ENCODE data around the gene HNRNPA0.
A peak's percentile ranks its signal among the peaks of the same experiment; 100 is the strongest.

The HNRNPA0 gene

DNA sequence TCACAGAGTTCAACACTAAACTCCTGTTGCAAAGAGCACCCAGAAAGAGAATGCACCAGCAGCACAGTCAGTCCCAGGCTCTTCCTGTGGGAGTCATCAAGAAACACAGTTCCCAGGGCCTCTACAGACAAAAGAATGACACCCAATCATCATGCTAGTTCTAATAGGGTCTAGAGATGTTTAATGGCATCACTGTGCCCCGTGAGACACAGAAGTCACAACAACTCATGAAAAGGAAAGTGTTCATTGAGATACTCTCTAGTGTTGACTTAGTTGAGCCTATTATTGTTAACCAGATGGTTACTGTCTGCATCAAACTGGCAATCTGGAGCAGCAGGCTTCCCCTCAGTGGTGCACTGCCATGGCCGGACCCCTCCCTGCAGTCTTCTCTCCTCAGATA, 19.8 kb downstream of the HNRNPA0 start:
- Histone ChIP-seq H4K20me1 (no peaks in the 10 kb centered on the region), H3K27me3 (no peaks in the 10 kb centered on the region; a peak in 1 of 22 replicates), H3K4me3 (peak overlapping the region in 6 of 10 experiments; percentile 54 to 64 (median 57); a peak in 8 of 20 replicates), H3K27ac (no peak overlapping the region; a peak in 1 of 22 replicates), H3K4me2 (peak overlapping the region; percentile 79 to 96 (median 89)), H3K36me3 (no peaks in the 10 kb centered on the region), H3K9me3 (replicated peaks in 1 of 11) (peaks cover 5 to 13% (median 9%) of the 10 kb centered on the region in 11 experiments; a peak in 19 of 22 replicates), H3K4me1 (peaks cover 24 to 38% (median 31%) of the 10 kb centered on the region in 10 experiments), H3K9ac (peak overlapping the region in 4 of 11 experiments; percentile 27 to 72 (median 60); a peak in 2 of 22 replicates)
- no peak for TF ChIP-seq Cebpa-rat (IDR thresholded peaks at IDR 0.05)

DNA sequence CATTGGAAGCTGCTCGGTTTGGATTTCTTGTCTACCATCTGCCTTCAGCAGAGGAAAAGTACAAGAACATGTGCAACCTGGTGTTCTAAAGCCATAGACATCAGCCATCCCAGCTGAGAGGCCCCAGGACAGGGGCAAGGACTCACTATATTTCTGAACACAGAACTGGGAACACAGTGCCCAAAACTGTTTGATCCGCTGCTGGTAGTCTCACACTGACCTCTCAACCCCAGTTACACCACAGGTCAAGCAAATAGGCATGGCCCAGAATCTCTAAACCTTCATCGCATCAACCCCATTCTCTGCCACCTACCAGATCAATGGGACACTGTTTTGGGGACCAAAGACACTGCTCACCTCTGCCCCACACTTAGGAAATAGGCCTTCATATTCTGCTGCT, 20.2 kb downstream of the HNRNPA0 start:
- no peak overlapping the region for H3K27ac ChIP-seq
- no peaks in the 10 kb centered on the region for H4K20me1 ChIP-seq
- TF ChIP-seq Cebpa-rat (IDR thresholded peaks at IDR 0.05) = no peak
- H3K9me3 ChIP-seq (replicated peaks in 1 of 11) = peaks cover 5 to 12% (median 9%) of the 10 kb centered on the region in 11 experiments; a peak in 19 of 22 replicates
- peak overlapping the region in 10 of 11 experiments; percentile 79 to 96 (median 90); a peak in 16 of 22 replicates for H3K4me2 ChIP-seq
- no peaks in the 10 kb centered on the region; a peak in 1 of 22 replicates for H3K27me3 ChIP-seq
- peak overlapping the region in 1 of 10 experiments; percentile 62; a peak in 1 of 20 replicates for H3K4me3 ChIP-seq
- H3K9ac ChIP-seq = no peak overlapping the region
- no peaks in the 10 kb centered on the region for H3K36me3 ChIP-seq
- H3K4me1 ChIP-seq = peaks cover 24 to 38% (median 31%) of the 10 kb centered on the region in 10 experiments

DNA sequence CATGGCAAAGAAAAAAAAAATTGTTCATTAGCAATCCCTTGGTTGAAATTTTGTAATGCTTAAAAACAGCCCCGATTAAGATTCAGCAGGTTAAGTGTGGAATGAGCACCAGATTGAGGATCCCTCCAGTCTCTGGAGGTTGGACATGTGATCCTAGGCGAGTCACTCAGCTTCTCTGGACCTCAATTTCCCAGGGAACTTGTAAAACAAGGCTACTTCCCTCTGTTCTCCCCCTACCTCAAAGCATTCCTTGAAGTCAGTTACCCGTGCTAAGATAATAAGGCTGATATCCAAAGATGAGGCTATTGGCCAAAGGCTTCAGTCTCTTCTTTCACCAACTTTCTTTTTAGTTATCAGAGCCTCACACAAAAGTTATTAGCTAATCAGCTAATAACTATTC, 21.2 kb downstream of the HNRNPA0 start:
- Histone ChIP-seq H3K27ac (no peak overlapping the region), H3K4me2 (no peak overlapping the region), H3K36me3 (no peaks in the 10 kb centered on the region), H4K20me1 (no peaks in the 10 kb centered on the region), H3K9ac (no peak overlapping the region), H3K9me3 (replicated peaks in 1 of 11) (peaks cover under 1 to 4% (median 3%) of the 10 kb centered on the region in 11 experiments; a peak in 19 of 22 replicates), H3K4me1 (peaks cover 24 to 38% (median 31%) of the 10 kb centered on the region in 10 experiments), H3K4me3 (no peak overlapping the region), H3K27me3 (no peaks in the 10 kb centered on the region; a peak in 1 of 22 replicates)
- TF ChIP-seq Cebpa-rat (IDR thresholded peaks at IDR 0.05) = no peak

DNA sequence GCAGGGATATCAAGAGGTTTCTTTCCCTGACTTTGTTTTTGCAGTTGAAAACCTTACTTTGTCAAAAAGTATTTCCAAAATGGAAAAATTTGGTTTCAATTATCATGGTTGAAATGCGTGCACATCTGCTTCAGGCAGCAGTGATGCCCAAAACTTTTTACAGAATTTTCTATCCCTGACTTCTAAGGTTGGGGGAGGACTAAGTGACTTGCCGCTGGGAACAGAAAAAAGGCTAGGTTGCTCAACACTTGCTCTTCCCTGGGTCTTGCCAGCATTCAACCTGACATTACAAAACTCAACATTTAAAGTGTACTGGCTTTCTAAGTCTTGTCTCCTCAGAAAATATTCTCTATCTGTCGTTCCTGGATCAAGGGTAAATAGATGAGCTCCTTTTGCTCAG, 23.0 kb downstream of the HNRNPA0 start:
- Histone ChIP-seq H3K4me3 (no peak overlapping the region), H3K36me3 (no peaks in the 10 kb centered on the region), H3K27me3 (no peaks in the 10 kb centered on the region; a peak in 1 of 22 replicates), H3K9ac (no peak overlapping the region), H3K4me1 (peaks cover 18 to 26% (median 23%) of the 10 kb centered on the region in 10 experiments), H4K20me1 (no peaks in the 10 kb centered on the region), H3K9me3 (replicated peaks in 1 of 11) (no peaks in the 10 kb centered on the region), H3K27ac (no peak overlapping the region), H3K4me2 (no peak overlapping the region)
- TF ChIP-seq Cebpa-rat (IDR thresholded peaks at IDR 0.05) = no peak

DNA sequence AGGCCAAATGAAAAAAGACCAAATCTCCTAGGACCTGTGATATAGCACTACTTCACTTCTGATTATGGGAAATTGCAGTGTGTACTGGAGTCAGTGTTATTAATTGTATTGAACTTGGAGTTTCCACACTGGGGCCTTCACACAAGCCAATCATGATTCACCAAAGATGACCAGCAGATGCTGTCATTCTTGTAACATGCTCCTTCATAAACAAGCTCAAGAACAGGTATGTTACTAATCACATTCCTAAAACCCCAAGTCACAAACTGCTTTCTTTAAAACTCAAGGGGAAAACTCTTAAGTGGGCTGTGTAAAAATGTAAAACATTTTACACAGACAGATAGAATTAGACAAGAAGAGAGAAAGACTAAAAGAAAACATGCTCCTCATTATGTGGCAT, 23.8 kb downstream of the HNRNPA0 start:
- H3K27me3 ChIP-seq = no peaks in the 10 kb centered on the region; a peak in 1 of 22 replicates
- no peak overlapping the region for H3K27ac ChIP-seq
- TF ChIP-seq Cebpa-rat (IDR thresholded peaks at IDR 0.05) = no peak
- H3K36me3 ChIP-seq = no peaks in the 10 kb centered on the region
- no peaks in the 10 kb centered on the region for H3K9me3 ChIP-seq (replicated peaks in 1 of 11)
- H3K9ac ChIP-seq = no peak overlapping the region
- no peak overlapping the region for H3K4me3 ChIP-seq
- no peaks in the 10 kb centered on the region for H4K20me1 ChIP-seq
- H3K4me1 ChIP-seq = peaks cover 10 to 17% (median 15%) of the 10 kb centered on the region in 10 experiments; a peak in 19 of 20 replicates
- no peak overlapping the region for H3K4me2 ChIP-seq

DNA sequence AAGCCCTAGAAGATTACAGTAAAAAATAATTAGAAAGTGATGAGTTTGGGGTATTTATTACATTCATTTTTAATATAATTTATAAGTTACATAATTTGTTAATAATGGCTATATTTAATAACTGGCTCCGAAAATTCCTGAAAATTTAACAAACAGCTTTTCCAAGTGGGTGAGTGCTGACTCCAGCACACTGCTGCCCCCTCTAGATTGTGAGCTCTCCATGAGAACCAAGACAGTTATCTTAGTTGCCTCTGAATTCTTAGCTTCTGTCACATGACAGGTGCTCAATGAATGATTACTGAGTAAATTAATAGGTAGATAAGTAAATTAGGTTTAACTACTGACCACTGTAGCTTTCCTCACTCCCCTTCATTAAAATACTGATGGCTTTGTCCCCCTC, 26.1 kb downstream of the HNRNPA0 start:
- no peak for TF ChIP-seq Cebpa-rat (IDR thresholded peaks at IDR 0.05)
- Histone ChIP-seq H3K27ac (no peak overlapping the region), H3K4me3 (no peak overlapping the region), H3K4me2 (no peak overlapping the region), H3K9ac (no peak overlapping the region), H3K36me3 (no peaks in the 10 kb centered on the region), H4K20me1 (no peaks in the 10 kb centered on the region), H3K9me3 (replicated peaks in 1 of 11) (peaks cover 0 to 3% (median 0%) of the 10 kb centered on the region in 11 experiments; a peak in 5 of 22 replicates), H3K4me1 (no peaks in the 10 kb centered on the region), H3K27me3 (no peaks in the 10 kb centered on the region)

DNA sequence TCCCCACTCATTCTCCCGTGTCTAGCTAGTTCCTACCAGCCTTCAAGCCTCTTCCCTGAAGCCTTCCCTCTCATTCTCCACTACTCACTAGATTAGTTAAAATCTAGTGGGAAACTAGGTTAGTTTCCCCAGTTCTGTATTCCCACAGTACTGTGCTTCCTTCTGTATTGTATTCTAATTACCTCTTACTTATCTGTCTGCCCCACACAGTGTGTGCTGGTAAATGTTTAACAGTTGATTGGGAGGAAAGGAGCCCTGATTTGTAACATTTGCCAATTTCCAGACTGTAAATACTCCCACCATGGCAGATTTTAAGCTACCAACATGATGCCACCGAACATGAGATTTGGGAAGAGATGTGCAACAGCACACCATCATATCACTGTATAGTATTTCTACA, 26.5 kb downstream of the HNRNPA0 start:
- Histone ChIP-seq H4K20me1 (no peaks in the 10 kb centered on the region), H3K27ac (no peak overlapping the region), H3K36me3 (no peaks in the 10 kb centered on the region), H3K9ac (no peak overlapping the region), H3K4me2 (no peak overlapping the region), H3K4me3 (no peak overlapping the region), H3K27me3 (no peaks in the 10 kb centered on the region), H3K9me3 (replicated peaks in 1 of 11) (peaks cover 0 to 7% (median 0%) of the 10 kb centered on the region in 11 experiments; a peak in 5 of 22 replicates), H3K4me1 (no peaks in the 10 kb centered on the region)
- TF ChIP-seq Cebpa-rat (IDR thresholded peaks at IDR 0.05) = no peak

DNA sequence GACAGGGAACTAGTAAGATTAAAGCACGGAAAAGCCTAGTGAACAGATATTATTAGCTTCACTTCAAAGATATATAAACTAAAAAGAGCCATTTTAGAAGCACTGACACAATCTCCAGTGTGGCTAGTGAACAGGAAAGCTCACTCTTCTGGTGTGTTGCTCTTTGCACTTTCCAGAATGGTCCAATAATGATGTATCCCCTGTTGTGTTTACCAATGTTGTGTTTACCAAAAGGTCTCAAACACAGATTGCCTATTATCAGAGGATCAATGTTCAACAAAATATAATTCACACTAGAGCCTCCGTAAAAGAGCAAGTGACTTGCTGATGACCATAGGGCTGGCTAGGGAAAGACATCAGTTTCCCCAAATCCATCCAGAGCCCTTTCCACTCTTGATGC, 29.9 kb downstream of the HNRNPA0 start:
- H3K27ac ChIP-seq = no peak overlapping the region
- H4K20me1 ChIP-seq = no peaks in the 10 kb centered on the region
- H3K9me3 ChIP-seq (replicated peaks in 1 of 11) = peaks cover 0 to 10% (median 0%) of the 10 kb centered on the region in 11 experiments; a peak in 5 of 22 replicates
- no peak for TF ChIP-seq Cebpa-rat (IDR thresholded peaks at IDR 0.05)
- H3K4me1 ChIP-seq = peaks cover 0 to 13% (median 5%) of the 10 kb centered on the region in 10 experiments; a peak in 8 of 20 replicates
- no peak overlapping the region for H3K4me3 ChIP-seq
- H3K4me2 ChIP-seq = no peak overlapping the region
- H3K36me3 ChIP-seq = no peaks in the 10 kb centered on the region
- H3K27me3 ChIP-seq = no peaks in the 10 kb centered on the region
- no peak overlapping the region for H3K9ac ChIP-seq

DNA sequence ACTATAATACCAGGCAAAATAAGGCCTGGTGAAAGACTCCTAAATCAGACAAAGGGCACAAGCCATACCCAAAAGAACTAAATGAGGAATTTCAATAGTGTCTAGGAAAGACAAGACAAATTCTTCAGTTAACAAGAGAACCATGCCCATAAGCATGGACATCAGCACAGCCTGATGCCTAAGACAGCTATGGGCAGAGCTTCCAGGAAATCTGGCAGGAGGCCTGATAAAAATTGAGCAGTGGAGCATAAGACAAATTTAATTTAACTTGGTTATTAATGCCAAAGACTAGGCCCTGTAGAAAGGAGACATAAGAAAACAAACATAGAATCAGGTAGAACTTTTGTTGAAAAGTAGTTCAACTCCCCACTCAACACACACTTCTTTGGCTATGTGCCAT, 35.6 kb downstream of the HNRNPA0 start:
- peaks cover 0 to 20% (median 7%) of the 10 kb centered on the region in 11 experiments; a peak in 12 of 22 replicates for H3K9me3 ChIP-seq (replicated peaks in 1 of 11)
- H3K36me3 ChIP-seq = no peaks in the 10 kb centered on the region
- no peak overlapping the region for H3K9ac ChIP-seq
- no peak overlapping the region for H3K4me3 ChIP-seq
- H3K27ac ChIP-seq = no peak overlapping the region
- H3K4me2 ChIP-seq = no peak overlapping the region
- no peaks in the 10 kb centered on the region for H3K27me3 ChIP-seq
- H3K4me1 ChIP-seq = peaks cover 0 to 13% (median 5%) of the 10 kb centered on the region in 10 experiments; a peak in 8 of 20 replicates
- H4K20me1 ChIP-seq = no peaks in the 10 kb centered on the region
- TF ChIP-seq Cebpa-rat (IDR thresholded peaks at IDR 0.05) = no peak

DNA sequence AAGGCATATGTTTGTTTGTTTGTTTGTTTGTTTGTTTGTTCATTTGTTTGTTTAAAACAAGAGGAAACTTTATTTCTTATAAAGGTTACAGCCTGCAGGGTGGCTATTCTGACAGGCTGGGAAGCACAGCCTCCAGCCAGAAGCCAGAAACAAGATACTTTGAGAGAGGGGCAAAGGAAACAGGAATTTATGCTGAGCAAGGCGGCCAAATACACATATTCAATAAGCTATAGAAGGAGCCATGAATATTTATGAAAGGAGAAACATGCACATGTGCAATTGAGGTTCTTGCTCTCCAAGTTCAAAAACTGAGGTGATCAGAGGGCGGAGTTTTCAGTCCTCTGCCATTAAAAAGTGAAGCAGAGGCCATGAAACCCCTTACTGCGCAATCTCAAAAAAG, 37.8 kb downstream of the HNRNPA0 start:
- H3K4me3 ChIP-seq = no peak overlapping the region
- H3K27me3 ChIP-seq = no peaks in the 10 kb centered on the region
- no peak overlapping the region for H3K9ac ChIP-seq
- TF ChIP-seq Cebpa-rat (IDR thresholded peaks at IDR 0.05) = no peak
- H3K36me3 ChIP-seq = peaks cover 0 to 4% (median 0%) of the 10 kb centered on the region in 11 experiments; a peak in 1 of 22 replicates
- H3K9me3 ChIP-seq (replicated peaks in 1 of 11) = peaks cover 7 to 24% (median 14%) of the 10 kb centered on the region in 11 experiments; a peak in 19 of 22 replicates
- no peaks in the 10 kb centered on the region for H4K20me1 ChIP-seq
- H3K4me1 ChIP-seq = peaks cover 0 to 6% (median 5%) of the 10 kb centered on the region in 10 experiments; a peak in 8 of 20 replicates
- H3K4me2 ChIP-seq = no peak overlapping the region
- no peak overlapping the region for H3K27ac ChIP-seq

Measured in BLaER1 treated with 17β-estradiol and CSF1 and Interleukin-3, amounts not matched to agents 10 nM and 100 nM (cell line).